Spleen (tissue), 7 donors: ENCODE results near the gene PTPRN2.

Experiments used
- POLR2A ChIP-seq, 3 donors: fragments of 450-650 bp; IDR thresholded peaks; one replicate each; pipeline ENCODE4 v1.5.1; 2017; ENCODE audit warnings: antibody characterized with exemption in 3 of 3, mild to moderate bottlenecking in 1 of 3
- POLR2AphosphoS5 ChIP-seq, 3 donors: sonication (generic); formaldehyde crosslinking; IDR thresholded peaks; one replicate each; pipeline ENCODE4 v1.5.1; 2017; ENCODE audit warnings: antibody characterized with exemption in 3 of 3
- TF ChIP-seq, protein P1 (sequence below), 11 experiments: fragments of 200-600 bp in 7 of 11; fragments of 450-650 bp in 4 of 11; sonication (generic) in 4 of 11; IDR thresholded peaks in 8 of 11; conservative IDR thresholded peaks in 3 of 11; 1 replicate in 7 of 11; 2 replicates in 4 of 11; pipeline versions ENCODE4 v1.4.0 to v1.8.0; 2016 to 2021; ENCODE audit warnings: antibody characterized with exemption in 11 of 11, inconsistent platforms in 4 of 11, mild to moderate bottlenecking in 1 of 11
- donor health status: DM: no; HTN: no; CAD: no; lungs with moderate emphysema.
- donor health status: DM: no; HTN: no; CAD: no.
- donor health status: DM: no; HTN: no; CAD: no.

DNA sequence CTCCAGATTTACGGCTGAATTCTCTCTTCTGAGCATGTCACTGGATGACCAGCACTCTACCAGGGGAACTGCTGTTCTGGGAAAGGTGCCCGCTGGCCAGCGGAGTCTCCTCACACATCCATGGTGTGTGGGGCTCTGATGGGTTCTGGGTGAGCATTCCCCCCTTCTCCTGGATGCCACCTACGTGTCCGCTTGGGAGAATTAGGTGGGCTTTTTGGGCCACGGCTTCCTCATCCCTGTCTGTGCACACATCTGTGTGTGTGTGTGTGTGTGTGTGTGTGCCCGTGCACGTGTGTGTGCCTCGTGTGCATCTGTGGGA is 1087.8 kb downstream of the PTPRN2 start:
- TF ChIP-seq, protein P1, sequence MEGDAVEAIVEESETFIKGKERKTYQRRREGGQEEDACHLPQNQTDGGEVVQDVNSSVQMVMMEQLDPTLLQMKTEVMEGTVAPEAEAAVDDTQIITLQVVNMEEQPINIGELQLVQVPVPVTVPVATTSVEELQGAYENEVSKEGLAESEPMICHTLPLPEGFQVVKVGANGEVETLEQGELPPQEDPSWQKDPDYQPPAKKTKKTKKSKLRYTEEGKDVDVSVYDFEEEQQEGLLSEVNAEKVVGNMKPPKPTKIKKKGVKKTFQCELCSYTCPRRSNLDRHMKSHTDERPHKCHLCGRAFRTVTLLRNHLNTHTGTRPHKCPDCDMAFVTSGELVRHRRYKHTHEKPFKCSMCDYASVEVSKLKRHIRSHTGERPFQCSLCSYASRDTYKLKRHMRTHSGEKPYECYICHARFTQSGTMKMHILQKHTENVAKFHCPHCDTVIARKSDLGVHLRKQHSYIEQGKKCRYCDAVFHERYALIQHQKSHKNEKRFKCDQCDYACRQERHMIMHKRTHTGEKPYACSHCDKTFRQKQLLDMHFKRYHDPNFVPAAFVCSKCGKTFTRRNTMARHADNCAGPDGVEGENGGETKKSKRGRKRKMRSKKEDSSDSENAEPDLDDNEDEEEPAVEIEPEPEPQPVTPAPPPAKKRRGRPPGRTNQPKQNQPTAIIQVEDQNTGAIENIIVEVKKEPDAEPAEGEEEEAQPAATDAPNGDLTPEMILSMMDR (IDR thresholded peaks at IDR 0.05 in 8 of 11, conservative IDR thresholded peaks at IDR 0.05 in 3 of 11) = no peak
- TF ChIP-seq POLR2A (IDR thresholded peaks at IDR 0.05) (no peak), POLR2AphosphoS5 (IDR thresholded peaks at IDR 0.05) (no peak)
